ENCODE data around the gene TMEM132A.

DNA sequence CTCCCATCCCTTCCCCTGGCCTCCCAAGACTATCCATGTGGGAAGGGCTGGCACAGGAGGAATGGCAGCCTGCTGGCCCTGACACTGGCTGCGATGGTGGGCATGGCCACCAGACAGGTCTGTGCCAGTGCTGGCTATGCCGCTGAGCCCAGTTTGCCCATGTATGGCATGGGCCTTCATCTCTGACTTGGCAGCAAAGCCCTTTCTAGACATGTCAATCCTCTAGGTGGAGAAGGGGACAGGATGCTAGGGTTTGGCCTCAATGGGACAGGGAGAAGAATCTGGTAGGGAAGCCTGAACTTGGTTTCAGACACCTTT, 48.1 kb upstream of the TMEM132A start:
- TF ChIP-seq POLR2A (IDR thresholded peaks at IDR 0.05) = no peak
- TF ChIP-seq, protein P1, sequence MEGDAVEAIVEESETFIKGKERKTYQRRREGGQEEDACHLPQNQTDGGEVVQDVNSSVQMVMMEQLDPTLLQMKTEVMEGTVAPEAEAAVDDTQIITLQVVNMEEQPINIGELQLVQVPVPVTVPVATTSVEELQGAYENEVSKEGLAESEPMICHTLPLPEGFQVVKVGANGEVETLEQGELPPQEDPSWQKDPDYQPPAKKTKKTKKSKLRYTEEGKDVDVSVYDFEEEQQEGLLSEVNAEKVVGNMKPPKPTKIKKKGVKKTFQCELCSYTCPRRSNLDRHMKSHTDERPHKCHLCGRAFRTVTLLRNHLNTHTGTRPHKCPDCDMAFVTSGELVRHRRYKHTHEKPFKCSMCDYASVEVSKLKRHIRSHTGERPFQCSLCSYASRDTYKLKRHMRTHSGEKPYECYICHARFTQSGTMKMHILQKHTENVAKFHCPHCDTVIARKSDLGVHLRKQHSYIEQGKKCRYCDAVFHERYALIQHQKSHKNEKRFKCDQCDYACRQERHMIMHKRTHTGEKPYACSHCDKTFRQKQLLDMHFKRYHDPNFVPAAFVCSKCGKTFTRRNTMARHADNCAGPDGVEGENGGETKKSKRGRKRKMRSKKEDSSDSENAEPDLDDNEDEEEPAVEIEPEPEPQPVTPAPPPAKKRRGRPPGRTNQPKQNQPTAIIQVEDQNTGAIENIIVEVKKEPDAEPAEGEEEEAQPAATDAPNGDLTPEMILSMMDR (IDR thresholded peaks at IDR 0.05) = no peak
- TF ChIP-seq POLR2AphosphoS5 (IDR thresholded peaks at IDR 0.05) = no peak
- TF ChIP-seq EP300 (IDR thresholded peaks at IDR 0.05) = no peak

Data from sigmoid colon (tissue), 4 donors.